KG1 (cell line): ENCODE results near the gene UNC119B.

ENCODE experiments used
- DNase-seq: peaks from one replicate; lab custom pipeline; 2025; lab: John Stamatoyannopoulos, UW

Gene UNC119B

DNA sequence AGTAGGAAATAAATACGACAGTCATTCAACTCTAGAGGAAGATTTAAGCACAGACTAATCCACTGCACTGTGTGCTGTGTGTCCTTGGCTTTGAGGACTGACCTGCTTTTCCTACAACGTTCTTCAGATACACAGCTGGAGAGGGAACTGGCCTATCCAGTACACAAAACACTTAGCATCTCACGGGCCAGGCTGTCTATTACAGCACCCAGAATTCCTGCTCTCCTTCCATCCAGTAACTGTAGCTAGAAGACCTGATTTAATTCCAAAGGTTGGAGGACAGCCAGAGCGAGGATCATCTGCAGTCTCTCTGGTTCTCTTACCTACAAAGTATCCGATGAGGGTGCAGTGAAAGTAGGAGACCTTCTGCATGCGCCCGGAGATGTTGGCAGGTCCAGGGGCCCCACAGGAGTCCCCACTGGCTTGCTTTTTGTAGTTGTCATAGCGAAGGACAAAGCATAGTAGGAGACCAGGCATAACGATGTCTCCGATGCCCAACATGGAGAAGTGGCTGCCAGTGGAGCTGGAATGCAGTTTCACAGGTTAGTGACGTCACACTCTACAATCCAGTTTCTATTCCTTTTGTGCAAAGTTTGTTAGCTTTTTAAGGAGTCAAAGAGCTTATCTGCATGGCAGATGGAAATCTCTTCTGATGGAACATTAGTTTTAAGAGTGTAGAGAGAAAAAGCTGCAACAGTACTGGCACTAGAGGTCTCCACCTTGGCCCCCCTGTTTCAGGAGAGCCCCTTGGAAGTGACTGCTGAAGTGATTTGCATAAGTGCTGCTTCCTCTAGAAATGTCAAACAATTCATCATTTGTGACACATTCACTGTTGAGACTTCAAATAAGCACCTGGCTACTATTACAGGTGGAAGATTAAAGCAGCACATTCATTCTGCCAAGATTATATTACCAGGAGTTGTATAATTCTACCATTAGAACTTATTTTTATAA lies 57.1 kb downstream of the UNC119B start:
- no peak for DNase-seq

DNA sequence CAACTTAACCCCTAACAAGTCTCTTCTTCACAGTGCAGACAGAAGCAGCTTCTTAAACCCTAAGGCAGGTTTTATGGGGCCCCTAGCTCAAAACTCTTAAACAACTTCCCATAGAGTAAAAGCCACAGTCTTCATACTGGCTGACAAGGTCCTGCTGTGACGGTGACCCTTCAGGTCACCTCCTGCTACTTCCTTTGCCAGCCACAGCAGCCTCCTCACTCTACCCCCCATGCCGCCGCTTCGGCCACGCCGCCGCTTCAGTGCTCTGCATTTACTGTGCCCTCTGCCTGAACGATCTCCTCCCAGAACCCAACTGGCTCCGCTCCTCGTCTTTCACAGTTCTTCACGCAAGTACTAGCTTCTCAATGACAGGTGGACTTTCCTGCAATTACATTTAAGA lies 60.8 kb downstream of the UNC119B start:
- DNase-seq, result no peak
